OCI-LY1 (cell line): ENCODE results near the gene ATXN1.

Source experiments
- H2AFZ ChIP-seq: fragments of 200-600 bp; sonication (generic), shearing (Covaris generic); 2 replicates; pipeline ENCODE4 v1.6.0; 2014; ENCODE audit warnings: antibody characterized with exemption, mild to moderate bottlenecking, low read length
- H3F3A ChIP-seq: fragments of 200-600 bp; sonication (generic), shearing (Covaris generic); 2 replicates; pipeline ENCODE4 v1.6.0; 2014; ENCODE audit warnings: mild to moderate bottlenecking, antibody characterized with exemption, low read length, moderate library complexity; ENCODE audit not compliant: insufficient read depth
- H3K27ac ChIP-seq: fragments of 200-600 bp; sonication (generic); 2 replicates; pipeline ENCODE4 v1.5.1; 2014; ENCODE audit warnings: low read length, mixed run types, mild to moderate bottlenecking, low read depth; ENCODE audit not compliant: poor library complexity, severe bottlenecking
- H3K27me3 ChIP-seq: fragments of 200-600 bp; sonication (generic); 2 replicates; pipeline ENCODE4 v1.6.0; 2014; ENCODE audit warnings: antibody characterized with exemption, mild to moderate bottlenecking, low read length, moderate library complexity; ENCODE audit not compliant: insufficient read depth
- H3K36me3 ChIP-seq: fragments of 200-600 bp; sonication (generic); 2 replicates; pipeline ENCODE4 v1.6.1; 2014; ENCODE audit warnings: mild to moderate bottlenecking, antibody characterized with exemption, low read length, moderate library complexity, mixed read lengths; ENCODE audit not compliant: insufficient read depth
- H3K4me1 ChIP-seq: fragments of 200-600 bp; sonication (generic); 2 replicates; pipeline ENCODE4 v1.5.1; 2014; ENCODE audit warnings: mild to moderate bottlenecking, low read length, moderate library complexity; ENCODE audit not compliant: insufficient read depth, severe bottlenecking
- H3K4me2 ChIP-seq: fragments of 200-600 bp; sonication (generic), shearing (Covaris generic); 2 replicates; pipeline ENCODE4 v1.6.1; 2014; ENCODE audit warnings: low read length
- H3K4me3 ChIP-seq: fragments of 200-600 bp; sonication (generic); 2 replicates; pipeline ENCODE4 v1.5.1; 2014; ENCODE audit warnings: low read length, low read depth, mild to moderate bottlenecking, mixed read lengths; ENCODE audit not compliant: poor library complexity, severe bottlenecking
- H3K79me2 ChIP-seq: fragments of 200-600 bp; shearing (Covaris generic); 2 replicates; pipeline ENCODE4 v1.6.1; 2016; ENCODE audit warnings: mixed run types, low read length, mixed read lengths; ENCODE audit not compliant: insufficient read depth
- H3K9ac ChIP-seq: fragments of 200-600 bp; sonication (generic), shearing (Covaris generic); 2 replicates; pipeline ENCODE4 v1.6.1; 2014; ENCODE audit warnings: mild to moderate bottlenecking, low read length, mixed read lengths
- H3K9me2 ChIP-seq: fragments of 200-600 bp; sonication (generic), shearing (Covaris generic); 2 replicates; pipeline ENCODE4 v1.6.1; 2014; ENCODE audit warnings: low read depth, mild to moderate bottlenecking, low read length, mixed read lengths
- H3K9me3 ChIP-seq: fragments of 200-600 bp; shearing (Covaris generic); 2 replicates; pipeline ENCODE4 v1.6.1; 2014; ENCODE audit warnings: low read length, mixed read lengths
- H4K20me1 ChIP-seq: fragments of 200-600 bp; sonication (generic), shearing (Covaris generic); 2 replicates; pipeline ENCODE4 v1.6.0; 2016; ENCODE audit warnings: mild to moderate bottlenecking, low read length; ENCODE audit not compliant: insufficient read depth
- CTCF ChIP-seq: fragments of 200-600 bp; sonication (generic), shearing (Covaris generic); IDR thresholded peaks from 2 replicates; pipeline ENCODE4 v1.5.1; 2017; ENCODE audit warnings: mild to moderate bottlenecking, antibody characterized with exemption, low read length, moderate library complexity, mixed read lengths
- EZH2 ChIP-seq: fragments of 200-600 bp; sonication (generic), shearing (Covaris generic); IDR thresholded peaks from 2 replicates; pipeline ENCODE4 v1.8.0; 2017; ENCODE audit warnings: borderline replicate concordance, mixed run types, mild to moderate bottlenecking, antibody characterized with exemption, low read length, moderate library complexity, mixed read lengths

ATXN1 gene

GRCh38 chr6:16572943-16573342, 188.3 kb downstream of the ATXN1 start:
- Histone ChIP-seq H3K9me2 (no peaks in the 10 kb centered on the region), H2AFZ (no peak overlapping the region), H3K27ac (no peak overlapping the region), H3F3A (no peaks in the 10 kb centered on the region), H3K9ac (no peak overlapping the region), H3K27me3 (no peaks in the 10 kb centered on the region), H3K79me2 (no peaks in the 10 kb centered on the region), H3K9me3 (no peaks in the 10 kb centered on the region), H3K4me1 (no peaks in the 10 kb centered on the region), H3K4me3 (no peak overlapping the region), H4K20me1 (no peaks in the 10 kb centered on the region), H3K36me3 (no peaks in the 10 kb centered on the region), H3K4me2 (no peak overlapping the region)
- TF ChIP-seq EZH2 (no peak), CTCF (no peak)

- TF ChIP-seq EZH2 (no peak), CTCF (no peak)
- H3K4me2 ChIP-seq: no peak overlapping the region
- H3K36me3 ChIP-seq: no peaks in the 10 kb centered on the region
- no peaks in the 10 kb centered on the region for H3K27me3 ChIP-seq
- no peak overlapping the region for H3K4me3 ChIP-seq
- H3F3A ChIP-seq: no peaks in the 10 kb centered on the region
- no peak overlapping the region for H2AFZ ChIP-seq
- no peaks in the 10 kb centered on the region for H3K9me2 ChIP-seq
- H3K79me2 ChIP-seq: no peaks in the 10 kb centered on the region
- H3K9ac ChIP-seq: no peak overlapping the region
- H4K20me1 ChIP-seq: no peaks in the 10 kb centered on the region
- no peaks in the 10 kb centered on the region for H3K9me3 ChIP-seq
- no peak overlapping the region for H3K27ac ChIP-seq
- H3K4me1 ChIP-seq: no peaks in the 10 kb centered on the region
Measured at GRCh38 chr6:16572317-16572716, 188.9 kb downstream of the ATXN1 start.

GRCh38 chr6:16570946-16571345, 190.3 kb downstream of the ATXN1 start:
- Histone ChIP-seq H3F3A (no peaks in the 10 kb centered on the region), H3K4me3 (no peak overlapping the region), H3K4me1 (no peaks in the 10 kb centered on the region), H2AFZ (no peak overlapping the region), H3K27ac (no peak overlapping the region), H3K9me2 (no peaks in the 10 kb centered on the region), H3K79me2 (no peaks in the 10 kb centered on the region), H3K27me3 (no peaks in the 10 kb centered on the region), H3K4me2 (no peak overlapping the region), H3K9me3 (no peaks in the 10 kb centered on the region), H3K9ac (no peak overlapping the region), H4K20me1 (no peaks in the 10 kb centered on the region), H3K36me3 (no peaks in the 10 kb centered on the region)
- TF ChIP-seq CTCF (no peak), EZH2 (no peak)
